Stimulated activated CD4-positive, alpha-beta T cell treated with anti-CD3 and anti-CD28 coated beads, TNF-alpha, amount 100 ng/mL, for 24 hours (primary cell): Measurements from ENCODE around the gene CYB5D1.

ENCODE experiments used
- DNase-seq, 3 experiments: peaks; one replicate each; pipeline ENCODE4 v3.0.0-alpha.2; 2020; ENCODE audit warnings: low read depth in 3 of 3

The CYB5D1 gene

GRCh38 chr17:7844292-7845154, 13.3 kb upstream of the CYB5D1 start:
- peak; percentile 66 to 82 (median 77) for DNase-seq

- DNase-seq = no peak
Measured at GRCh38 chr17:7845359-7846062, 12.3 kb upstream of the CYB5D1 start.

GRCh38 chr17:7846063-7846735, 11.6 kb upstream of the CYB5D1 start:
- DNase-seq = no peak

- no peak for DNase-seq
Measured at GRCh38 chr17:7846765-7847661, 10.8 kb upstream of the CYB5D1 start.

- DNase-seq = no peak
Measured at GRCh38 chr17:7848131-7848579, 9.6 kb upstream of the CYB5D1 start.

GRCh38 chr17:7848739-7849129, 9.1 kb upstream of the CYB5D1 start:
- no peak for DNase-seq

GRCh38 chr17:7849130-7849750, 8.6 kb upstream of the CYB5D1 start:
- no peak for DNase-seq

- no peak for DNase-seq
Measured at GRCh38 chr17:7849751-7850504, 7.9 kb upstream of the CYB5D1 start.

- no peak for DNase-seq
Measured at GRCh38 chr17:7850701-7851437, 6.9 kb upstream of the CYB5D1 start.

GRCh38 chr17:7851438-7852261, 6.2 kb upstream of the CYB5D1 start:
- peak; percentile 86 to 94 (median 86) for DNase-seq

- DNase-seq = no peak
Measured at GRCh38 chr17:7852262-7852670, 5.5 kb upstream of the CYB5D1 start.

- DNase-seq = no peak
Measured at GRCh38 chr17:7852919-7853690, 4.7 kb upstream of the CYB5D1 start.

GRCh38 chr17:7853691-7854038, 4.1 kb upstream of the CYB5D1 start:
- no peak for DNase-seq

- no peak for DNase-seq
Measured at GRCh38 chr17:7854078-7854777, 3.6 kb upstream of the CYB5D1 start.

GRCh38 chr17:7854851-7855659, 2.7 kb upstream of the CYB5D1 start, which contains the start of gene TMEM88:
Gene TMEM88, plus strand, starts transcription at chr17:7855066. Its CDS starts 9 bp downstream, at chr17:7855075.
- DNase-seq = no peak

- no peak for DNase-seq
Measured at GRCh38 chr17:7855660-7856010, 2.2 kb upstream of the CYB5D1 start.
